Neural cell (in vitro differentiated cells): ENCODE results near the gene DSCAM. TPM values are rescaled to one million over a fixed set of nuclear protein-coding genes. Genes with fewer than 3 reads are reported as not detected.

Experiments
- H2AFZ ChIP-seq: fragments of 200-600, 300-800 bp; sonication (generic), shearing (Covaris generic); 2 replicates; pipeline ENCODE4 v1.6.0; 2014; ENCODE audit warnings: low read depth, mild to moderate bottlenecking, antibody characterized with exemption, low read length, moderate library complexity
- H3F3A ChIP-seq: fragments of 200-600 bp; shearing (Covaris generic); 2 replicates; pipeline ENCODE4 v1.6.1; 2016; ENCODE audit warnings: mild to moderate bottlenecking, moderate library complexity, mixed read lengths, antibody characterized with exemption, low read length; ENCODE audit not compliant: insufficient read depth, poor library complexity, severe bottlenecking
- H3K27ac ChIP-seq: fragments of 200-600, 300-800 bp; sonication (generic), shearing (Covaris generic); 2 replicates; pipeline ENCODE4 v1.5.1; 2014; ENCODE audit warnings: mild to moderate bottlenecking, low read length, moderate library complexity
- H3K27me3 ChIP-seq: fragments of 300-800, 200-600 bp; sonication (generic), shearing (Covaris generic); 2 replicates; pipeline ENCODE4 v1.6.0; 2014; ENCODE audit warnings: mild to moderate bottlenecking, low read depth, low read length, moderate library complexity; ENCODE audit not compliant: insufficient read depth
- H3K36me3 ChIP-seq: fragments of 300-800, 200-600 bp; sonication (generic), shearing (Covaris generic); 2 replicates; pipeline ENCODE4 v1.5.1; 2014; ENCODE audit warnings: mild to moderate bottlenecking, antibody characterized with exemption, low read length, moderate library complexity; ENCODE audit not compliant: insufficient read depth
- H3K4me2 ChIP-seq: fragments of 300-800, 200-600 bp; sonication (generic), shearing (Covaris generic); 2 replicates; pipeline ENCODE4 v1.6.0; 2014; ENCODE audit warnings: mild to moderate bottlenecking, low read length
- H3K4me3 ChIP-seq: fragments of 300-800, 200-600 bp; sonication (generic), shearing (Covaris generic); 2 replicates; pipeline ENCODE4 v1.5.1; 2014; ENCODE audit warnings: mild to moderate bottlenecking, low read length, moderate library complexity
- H3K79me2 ChIP-seq: fragments of 200-600 bp; shearing (Covaris generic); replicated peaks from 2 replicates; pipeline ENCODE4 v1.6.0; 2014; ENCODE audit warnings: mild to moderate bottlenecking, low read length, moderate library complexity; ENCODE audit not compliant: insufficient read depth
- H3K9ac ChIP-seq: fragments of 300-800, 200-600 bp; sonication (generic), shearing (Covaris generic); 2 replicates; pipeline ENCODE4 v1.6.1; 2016; ENCODE audit warnings: mild to moderate bottlenecking, low read length, mixed read lengths
- H3K9me2 ChIP-seq: fragments of 200-600 bp; shearing (Covaris generic); 2 replicates; pipeline ENCODE4 v1.6.1; 2016; ENCODE audit warnings: mild to moderate bottlenecking, low read length, mixed read lengths; ENCODE audit not compliant: insufficient read depth
- H3K9me3 ChIP-seq: fragments of 200-600, 300-800 bp; sonication (generic), shearing (Covaris generic); 2 replicates; pipeline ENCODE4 v1.6.1; 2016; ENCODE audit warnings: mild to moderate bottlenecking, mixed run types, low read length, moderate library complexity, mixed read lengths
- H4K20me1 ChIP-seq: fragments of 200-600 bp; shearing (Covaris generic); 2 replicates; pipeline ENCODE4 v1.6.1; 2016; ENCODE audit warnings: mild to moderate bottlenecking, mixed run types; ENCODE audit not compliant: insufficient read depth
- EP300 ChIP-seq: fragments of 450-650 bp; conservative IDR thresholded peaks from 2 replicates; pipeline ENCODE4 v1.6.1; 2014; ENCODE audit warnings: antibody characterized with exemption, mild to moderate bottlenecking, moderate library complexity; ENCODE audit not compliant: poor library complexity, severe bottlenecking
- EZH2 ChIP-seq: fragments of 200-600, 300-800 bp; shearing (Covaris generic), sonication (generic); IDR thresholded peaks from 2 replicates; pipeline ENCODE4 v1.6.1; 2014; ENCODE audit warnings: antibody characterized with exemption, low read length, borderline replicate concordance, mild to moderate bottlenecking; ENCODE audit not compliant: insufficient read depth, poor library complexity, severe bottlenecking
- MXI1 ChIP-seq: fragments of 450-650 bp; conservative IDR thresholded peaks from 2 replicates; pipeline ENCODE4 v1.6.1; 2014; ENCODE audit warnings: antibody characterized with exemption, mild to moderate bottlenecking; ENCODE audit not compliant: poor library complexity, severe bottlenecking
- POLR2AphosphoS5 ChIP-seq: IDR thresholded peaks from 2 replicates; pipeline ENCODE4 v1.6.1; 2012
- RAD21 ChIP-seq: fragments of 450-650 bp; conservative IDR thresholded peaks from 2 replicates; pipeline ENCODE4 v1.6.1; 2014; ENCODE audit warnings: antibody characterized with exemption, mild to moderate bottlenecking, moderate library complexity
- SMC3 ChIP-seq: fragments of 450-650 bp; conservative IDR thresholded peaks from 2 replicates; pipeline ENCODE4 v1.6.1; 2014; ENCODE audit warnings: antibody characterized with exemption, mild to moderate bottlenecking, moderate library complexity; ENCODE audit not compliant: poor library complexity
- TAF1 ChIP-seq: IDR thresholded peaks from 2 replicates; pipeline ENCODE4 v1.6.1; 2012; ENCODE audit warnings: low read depth
- polyA plus RNA-seq: library from polyadenylated mRNA; depleted of rRNA; stranded (reverse); fragments of >200 nt; gene quantifications from 2 replicates; pipeline ENCODE4 v1.2.3, GENCODE V29; 2014
- TF ChIP-seq, protein P1 (sequence below): IDR thresholded peaks from 2 replicates; pipeline ENCODE4 v1.6.1; 2012; ENCODE audit warnings: borderline replicate concordance
- TF ChIP-seq, protein P2 (sequence below): fragments of 450-650 bp; IDR thresholded peaks from 2 replicates; pipeline ENCODE4 v1.5.1; 2014; ENCODE audit warnings: antibody characterized with exemption, mild to moderate bottlenecking, moderate library complexity; ENCODE audit not compliant: poor library complexity, severe bottlenecking

DSCAM gene
- polyA plus RNA-seq, 1 donor from 2014 or later: 5.3 TPM

DNA sequence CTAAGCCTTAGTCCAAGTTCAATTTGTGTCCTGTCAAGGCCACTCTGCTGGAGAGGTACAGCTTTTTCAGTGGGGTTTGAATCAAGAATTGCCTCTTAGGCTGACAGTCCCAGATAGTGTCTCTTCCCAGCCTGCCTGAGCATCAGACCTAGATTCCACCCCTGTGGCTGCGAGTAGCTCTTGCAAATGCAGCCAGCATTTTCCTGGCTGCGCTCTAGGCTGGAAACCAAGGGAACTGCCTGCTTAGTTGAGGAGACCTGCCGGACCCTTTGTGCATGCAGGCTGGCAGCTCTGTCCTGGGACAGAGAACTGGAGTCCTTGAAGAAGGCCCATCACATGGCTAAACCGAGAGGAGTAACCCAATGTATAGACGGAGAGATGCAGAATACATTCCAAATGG, 686.0 kb downstream of the DSCAM start:
- Histone ChIP-seq H4K20me1 (no peaks in the 10 kb centered on the region), H3K9ac (no peak overlapping the region), H3K27me3 (no peaks in the 10 kb centered on the region), H3K9me3 (no peaks in the 10 kb centered on the region), H3K9me2 (no peaks in the 10 kb centered on the region), H3K36me3 (peaks cover under 1% of the 10 kb centered on the region), H3F3A (no peaks in the 10 kb centered on the region), H3K27ac (no peak overlapping the region), H3K4me3 (no peak overlapping the region), H3K79me2 (no peaks in the 10 kb centered on the region), H2AFZ (no peak overlapping the region), H3K4me2 (no peak overlapping the region)
- TF ChIP-seq EP300 (no peak), EZH2 (no peak), RAD21 (no peak), TAF1 (no peak), MXI1 (no peak), SMC3 (no peak), POLR2AphosphoS5 (no peak)
- TF ChIP-seq, protein P1, sequence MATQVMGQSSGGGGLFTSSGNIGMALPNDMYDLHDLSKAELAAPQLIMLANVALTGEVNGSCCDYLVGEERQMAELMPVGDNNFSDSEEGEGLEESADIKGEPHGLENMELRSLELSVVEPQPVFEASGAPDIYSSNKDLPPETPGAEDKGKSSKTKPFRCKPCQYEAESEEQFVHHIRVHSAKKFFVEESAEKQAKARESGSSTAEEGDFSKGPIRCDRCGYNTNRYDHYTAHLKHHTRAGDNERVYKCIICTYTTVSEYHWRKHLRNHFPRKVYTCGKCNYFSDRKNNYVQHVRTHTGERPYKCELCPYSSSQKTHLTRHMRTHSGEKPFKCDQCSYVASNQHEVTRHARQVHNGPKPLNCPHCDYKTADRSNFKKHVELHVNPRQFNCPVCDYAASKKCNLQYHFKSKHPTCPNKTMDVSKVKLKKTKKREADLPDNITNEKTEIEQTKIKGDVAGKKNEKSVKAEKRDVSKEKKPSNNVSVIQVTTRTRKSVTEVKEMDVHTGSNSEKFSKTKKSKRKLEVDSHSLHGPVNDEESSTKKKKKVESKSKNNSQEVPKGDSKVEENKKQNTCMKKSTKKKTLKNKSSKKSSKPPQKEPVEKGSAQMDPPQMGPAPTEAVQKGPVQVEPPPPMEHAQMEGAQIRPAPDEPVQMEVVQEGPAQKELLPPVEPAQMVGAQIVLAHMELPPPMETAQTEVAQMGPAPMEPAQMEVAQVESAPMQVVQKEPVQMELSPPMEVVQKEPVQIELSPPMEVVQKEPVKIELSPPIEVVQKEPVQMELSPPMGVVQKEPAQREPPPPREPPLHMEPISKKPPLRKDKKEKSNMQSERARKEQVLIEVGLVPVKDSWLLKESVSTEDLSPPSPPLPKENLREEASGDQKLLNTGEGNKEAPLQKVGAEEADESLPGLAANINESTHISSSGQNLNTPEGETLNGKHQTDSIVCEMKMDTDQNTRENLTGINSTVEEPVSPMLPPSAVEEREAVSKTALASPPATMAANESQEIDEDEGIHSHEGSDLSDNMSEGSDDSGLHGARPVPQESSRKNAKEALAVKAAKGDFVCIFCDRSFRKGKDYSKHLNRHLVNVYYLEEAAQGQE: no peak
- TF ChIP-seq, protein P2, sequence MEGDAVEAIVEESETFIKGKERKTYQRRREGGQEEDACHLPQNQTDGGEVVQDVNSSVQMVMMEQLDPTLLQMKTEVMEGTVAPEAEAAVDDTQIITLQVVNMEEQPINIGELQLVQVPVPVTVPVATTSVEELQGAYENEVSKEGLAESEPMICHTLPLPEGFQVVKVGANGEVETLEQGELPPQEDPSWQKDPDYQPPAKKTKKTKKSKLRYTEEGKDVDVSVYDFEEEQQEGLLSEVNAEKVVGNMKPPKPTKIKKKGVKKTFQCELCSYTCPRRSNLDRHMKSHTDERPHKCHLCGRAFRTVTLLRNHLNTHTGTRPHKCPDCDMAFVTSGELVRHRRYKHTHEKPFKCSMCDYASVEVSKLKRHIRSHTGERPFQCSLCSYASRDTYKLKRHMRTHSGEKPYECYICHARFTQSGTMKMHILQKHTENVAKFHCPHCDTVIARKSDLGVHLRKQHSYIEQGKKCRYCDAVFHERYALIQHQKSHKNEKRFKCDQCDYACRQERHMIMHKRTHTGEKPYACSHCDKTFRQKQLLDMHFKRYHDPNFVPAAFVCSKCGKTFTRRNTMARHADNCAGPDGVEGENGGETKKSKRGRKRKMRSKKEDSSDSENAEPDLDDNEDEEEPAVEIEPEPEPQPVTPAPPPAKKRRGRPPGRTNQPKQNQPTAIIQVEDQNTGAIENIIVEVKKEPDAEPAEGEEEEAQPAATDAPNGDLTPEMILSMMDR: no peak

DNA sequence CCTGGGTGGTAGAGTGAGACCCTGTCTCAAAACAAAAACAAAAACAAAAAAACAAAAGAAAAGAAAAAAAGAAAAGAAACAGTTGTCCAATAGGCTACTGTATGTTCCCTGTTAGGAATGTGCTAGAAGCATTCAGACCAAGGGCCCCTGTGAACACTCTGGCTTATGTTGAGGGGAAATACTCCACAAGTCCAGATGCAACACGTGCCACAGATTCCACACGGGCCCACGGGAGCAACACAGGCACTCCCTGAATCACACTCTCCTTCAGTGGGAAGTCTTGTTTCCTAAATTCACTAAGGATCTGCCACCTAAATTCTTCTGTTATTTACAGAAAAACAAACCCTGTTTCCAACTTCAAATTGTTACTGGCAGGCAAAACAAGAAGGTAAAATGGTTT, 688.6 kb downstream of the DSCAM start:
- Histone ChIP-seq H3K27ac (no peak overlapping the region), H3K9me3 (no peaks in the 10 kb centered on the region), H3K9ac (no peak overlapping the region), H3K27me3 (no peaks in the 10 kb centered on the region), H2AFZ (no peak overlapping the region), H3K4me3 (no peak overlapping the region), H3K9me2 (no peaks in the 10 kb centered on the region), H3K36me3 (no peaks in the 10 kb centered on the region), H4K20me1 (no peaks in the 10 kb centered on the region), H3K4me2 (no peak overlapping the region), H3K79me2 (no peaks in the 10 kb centered on the region), H3F3A (no peaks in the 10 kb centered on the region)
- TF ChIP-seq MXI1: no peak
- TF ChIP-seq TAF1: no peak
- TF ChIP-seq EZH2: no peak
- TF ChIP-seq RAD21: no peak
- TF ChIP-seq SMC3: no peak
- TF ChIP-seq, protein P2: no peak
- TF ChIP-seq EP300: no peak
- TF ChIP-seq, protein P1: no peak
- TF ChIP-seq POLR2AphosphoS5: no peak
